Keratinocyte (primary cell): ENCODE data around the gene S100A6. TPM values are rescaled to one million over a fixed set of nuclear protein-coding genes. Genes with fewer than 3 reads are reported as not detected.

Source experiments
- DNase-seq: peaks from one replicate; pipeline ENCODE4 v3.0.0-alpha.2; 2011; ENCODE audit warnings: low read depth, missing footprints, low spot score
- FAIRE-seq: peaks from 2 replicates; lab custom pipeline; 2011; peaks lifted over from hg19 to GRCh38; lab: Jason Lieb, UNC
- H2AFZ ChIP-seq: 2 replicates; pipeline ENCODE4 v1.6.0; 2012; ENCODE audit warnings: low read length, control low read depth, inconsistent platforms; ENCODE audit not compliant: control insufficient read depth
- H3K27ac ChIP-seq: 2 replicates; pipeline ENCODE4 v1.5.1; 2011; ENCODE audit warnings: low read length; ENCODE audit not compliant: control insufficient read depth, insufficient read depth
- H3K27me3 ChIP-seq: 3 replicates; pipeline ENCODE4 v1.6.0; 2011; ENCODE audit warnings: low read length; ENCODE audit not compliant: control insufficient read depth, insufficient read depth; ENCODE audit errors: extremely low read depth
- H3K36me3 ChIP-seq, 2 experiments: 2 replicates in 1 of 2; 3 replicates in 1 of 2; pipeline ENCODE4 v1.5.1; 2011; ENCODE audit warnings: low read length in 2 of 2, mild to moderate bottlenecking in 1 of 2; ENCODE audit not compliant: control insufficient read depth in 2 of 2, insufficient read depth in 2 of 2; ENCODE audit errors: extremely low read depth in 1 of 2
- H3K4me1 ChIP-seq: 3 replicates; pipeline ENCODE4 v1.5.1; 2011; ENCODE audit warnings: low read length; ENCODE audit not compliant: control insufficient read depth, insufficient read depth; ENCODE audit errors: extremely low read depth
- H3K4me2 ChIP-seq: 3 replicates; pipeline ENCODE4 v1.6.0; 2011; ENCODE audit warnings: low read depth, low read length; ENCODE audit not compliant: control insufficient read depth, insufficient read depth; ENCODE audit errors: extremely low read depth
- H3K4me3 ChIP-seq, 3 experiments: fragments of 200-600 bp in 1 of 3; sonication (generic) in 1 of 3; 2 replicates in 2 of 3; 3 replicates in 1 of 3; pipeline ENCODE4 v1.5.1; 2011 to 2016; ENCODE audit warnings: low read length in 3 of 3, mild to moderate bottlenecking in 3 of 3, control low read depth in 2 of 3, inconsistent platforms in 1 of 3, low read depth in 1 of 3, mixed read lengths in 1 of 3, mixed run types in 1 of 3, moderate library complexity in 1 of 3; ENCODE audit not compliant: control insufficient read depth in 2 of 3, insufficient read depth in 2 of 3; ENCODE audit errors: extremely low read depth in 1 of 3
- H3K79me2 ChIP-seq: 2 replicates; pipeline ENCODE4 v1.6.0; 2012; ENCODE audit warnings: low read length; ENCODE audit not compliant: control insufficient read depth, insufficient read depth
- H3K9ac ChIP-seq: 3 replicates; pipeline ENCODE4 v1.6.0; 2011; ENCODE audit warnings: low read length; ENCODE audit not compliant: control insufficient read depth, insufficient read depth; ENCODE audit errors: extremely low read depth
- H3K9me1 ChIP-seq: 3 replicates; pipeline ENCODE4 v1.6.0; 2011; ENCODE audit warnings: low read length; ENCODE audit not compliant: control insufficient read depth, insufficient read depth; ENCODE audit errors: extremely low read depth
- H3K9me3 ChIP-seq: 2 replicates; pipeline ENCODE4 v1.5.1; 2012; ENCODE audit warnings: low read depth, low read length; ENCODE audit not compliant: control insufficient read depth
- H4K20me1 ChIP-seq: 3 replicates; pipeline ENCODE4 v1.6.0; 2011; ENCODE audit warnings: low read length; ENCODE audit not compliant: control insufficient read depth, insufficient read depth; ENCODE audit errors: extremely low read depth
- EZH2 ChIP-seq: IDR thresholded peaks from one replicate; pipeline ENCODE4 v1.6.1; 2012; ENCODE audit warnings: inconsistent platforms, mild to moderate bottlenecking, low read length, moderate library complexity
- dilution Hi-C: fragments of 300-500 bp; cut with MboI; formaldehyde crosslinking; loops from one replicate; pipeline ENCODE4 v1.7.0; 2020; ENCODE audit warnings: low sequenced_read_pairs; ENCODE audit not compliant: extremely low pct_ligation_motif_present
- polyA plus RNA-seq, 5 experiments: library from polyadenylated mRNA; depleted of rRNA in 3 of 5; stranded (reverse) in 3 of 5; stranded (forward) in 1 of 5; unstranded in 1 of 5; fragments of >200 nt; gene quantifications; 1 replicate in 1 of 5; 2 replicates in 3 of 5; 3 replicates in 1 of 5; pipeline versions ENCODE4 v1.2.1 to v1.2.3, GENCODE V29; 2011 to 2012; ENCODE audit warnings: missing spikeins in 2 of 5, low read depth in 1 of 5, low replicate concordance in 1 of 5
- TF ChIP-seq, protein P1 (sequence below), 3 experiments: IDR thresholded peaks in 1 of 3; conservative IDR thresholded peaks in 1 of 3; optimal IDR thresholded peaks in 1 of 3; 2 replicates in 2 of 3; 3 replicates in 1 of 3; pipeline versions ENCODE3 to v1.5.1; 2011; ENCODE audit warnings: low read length in 3 of 3, mild to moderate bottlenecking in 3 of 3, moderate library complexity in 2 of 3, control low read depth in 1 of 3, inconsistent platforms in 1 of 3; ENCODE audit not compliant: insufficient read depth in 2 of 3; ENCODE audit errors: extremely low read depth in 1 of 3

Gene S100A6
- polyA plus RNA-seq, 1 donor (not counting 4 experiments of a cell fraction or from before 2014, with no cell fraction given), result 2,598 TPM

DNA sequence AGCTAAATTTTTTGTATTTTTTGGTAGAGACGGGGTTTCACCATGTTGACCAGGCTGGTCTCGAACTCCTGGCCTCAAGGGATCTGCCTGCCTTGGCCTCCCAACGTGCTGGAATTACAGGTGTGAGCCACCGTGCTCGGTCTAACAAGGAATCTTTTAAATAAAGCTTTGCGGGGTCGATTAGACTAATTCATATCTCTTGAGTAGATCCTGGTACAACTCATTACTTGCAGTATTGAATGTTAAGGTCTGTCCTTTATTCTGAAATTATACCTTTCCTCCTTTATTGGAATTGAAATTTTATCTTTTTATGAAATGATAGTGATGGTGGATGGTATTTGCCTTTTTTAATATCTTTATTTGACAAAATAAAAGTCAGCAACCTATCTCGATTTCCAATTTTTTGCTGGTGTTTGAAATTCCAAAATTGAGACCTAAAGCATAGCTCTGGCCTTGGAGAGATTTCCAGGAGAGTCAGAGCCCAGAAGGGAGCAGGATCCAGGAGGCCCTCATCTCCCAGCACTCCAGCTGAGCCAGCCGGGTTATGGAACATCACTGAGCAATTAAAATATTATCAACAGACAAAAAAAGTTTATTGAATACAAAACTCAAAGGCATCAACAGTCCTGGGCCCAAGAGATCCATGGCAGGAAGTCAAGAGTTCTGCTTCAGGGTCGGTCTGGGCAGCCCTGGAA, 25.1 kb upstream of the S100A6 start:
- no peaks in the 10 kb centered on the region for H3K9me3 ChIP-seq
- H2AFZ ChIP-seq, result no peak overlapping the region
- H3K4me2 ChIP-seq, result no peak overlapping the region
- dilution Hi-C loops, result no loop called here
- peaks cover 18% of the 10 kb centered on the region for H3K79me2 ChIP-seq
- no peaks in the 10 kb centered on the region for H3K27me3 ChIP-seq
- peaks cover 21% of the 10 kb centered on the region for H4K20me1 ChIP-seq
- TF ChIP-seq EZH2, result no peak
- TF ChIP-seq, protein P1, sequence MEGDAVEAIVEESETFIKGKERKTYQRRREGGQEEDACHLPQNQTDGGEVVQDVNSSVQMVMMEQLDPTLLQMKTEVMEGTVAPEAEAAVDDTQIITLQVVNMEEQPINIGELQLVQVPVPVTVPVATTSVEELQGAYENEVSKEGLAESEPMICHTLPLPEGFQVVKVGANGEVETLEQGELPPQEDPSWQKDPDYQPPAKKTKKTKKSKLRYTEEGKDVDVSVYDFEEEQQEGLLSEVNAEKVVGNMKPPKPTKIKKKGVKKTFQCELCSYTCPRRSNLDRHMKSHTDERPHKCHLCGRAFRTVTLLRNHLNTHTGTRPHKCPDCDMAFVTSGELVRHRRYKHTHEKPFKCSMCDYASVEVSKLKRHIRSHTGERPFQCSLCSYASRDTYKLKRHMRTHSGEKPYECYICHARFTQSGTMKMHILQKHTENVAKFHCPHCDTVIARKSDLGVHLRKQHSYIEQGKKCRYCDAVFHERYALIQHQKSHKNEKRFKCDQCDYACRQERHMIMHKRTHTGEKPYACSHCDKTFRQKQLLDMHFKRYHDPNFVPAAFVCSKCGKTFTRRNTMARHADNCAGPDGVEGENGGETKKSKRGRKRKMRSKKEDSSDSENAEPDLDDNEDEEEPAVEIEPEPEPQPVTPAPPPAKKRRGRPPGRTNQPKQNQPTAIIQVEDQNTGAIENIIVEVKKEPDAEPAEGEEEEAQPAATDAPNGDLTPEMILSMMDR (optimal IDR thresholded peaks at IDR 0.05 in 1 of 3, IDR thresholded peaks at IDR 0.05 in 1 of 3, conservative IDR thresholded peaks at IDR 0.05 in 1 of 3; ENCODE audit: extremely low read depth in 1 of 3, insufficient read depth in 2 of 3, low read length in 3 of 3), result no peak
- peak overlapping the region; percentile 100 for H3K27ac ChIP-seq
- peaks cover 1% of the 10 kb centered on the region for H3K4me1 ChIP-seq
- no peak for DNase-seq
- peaks cover 17 to 33% of the 10 kb centered on the region in 2 experiments for H3K36me3 ChIP-seq
- H3K9me1 ChIP-seq, result no peaks in the 10 kb centered on the region
- no peak for FAIRE-seq
- H3K4me3 ChIP-seq, result no peak overlapping the region
- peak overlapping the region; percentile 99 for H3K9ac ChIP-seq

DNA sequence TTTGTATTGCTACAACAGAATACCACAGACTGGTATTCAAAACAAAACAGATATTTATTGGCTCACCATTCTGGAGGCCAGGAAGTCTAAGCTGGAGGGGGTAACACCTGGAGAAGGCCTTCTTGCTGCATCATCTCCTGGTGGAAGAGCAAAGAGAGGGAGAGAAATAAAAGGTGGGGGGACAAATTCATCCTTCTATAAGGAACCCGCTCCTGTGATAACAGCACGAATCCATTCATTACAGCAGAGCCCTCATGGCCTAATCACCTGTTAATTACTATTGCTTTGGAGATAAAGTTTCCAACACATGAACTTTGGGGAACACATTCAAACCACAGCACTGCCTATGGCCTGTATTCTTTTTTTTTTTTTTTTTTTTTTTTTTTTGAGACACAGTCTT, 24.4 kb upstream of the S100A6 start:
- Histone ChIP-seq H3K36me3 (peaks cover 18 to 38% of the 10 kb centered on the region in 2 experiments), H3K9ac (no peak overlapping the region), H2AFZ (no peak overlapping the region), H3K9me3 (no peaks in the 10 kb centered on the region), H3K4me1 (no peaks in the 10 kb centered on the region), H4K20me1 (peaks cover 21% of the 10 kb centered on the region), H3K9me1 (no peaks in the 10 kb centered on the region), H3K27ac (no peak overlapping the region), H3K27me3 (no peaks in the 10 kb centered on the region), H3K79me2 (peaks cover 18% of the 10 kb centered on the region), H3K4me2 (no peak overlapping the region), H3K4me3 (no peak overlapping the region)
- no peak for FAIRE-seq
- dilution Hi-C loops, result no loop called here
- TF ChIP-seq, protein P1 (optimal IDR thresholded peaks at IDR 0.05 in 1 of 3, IDR thresholded peaks at IDR 0.05 in 1 of 3, conservative IDR thresholded peaks at IDR 0.05 in 1 of 3; ENCODE audit: extremely low read depth in 1 of 3, insufficient read depth in 2 of 3, low read length in 3 of 3), result no peak
- no peak for TF ChIP-seq EZH2
- DNase-seq, result no peak
